Activated T-cell treated with anti-CD3 and anti-CD28 coated beads for 4 hours (primary cell): ENCODE measurements around the gene WDR59.
"Not testable (repeated sequence)": the region's sequence is repeated elsewhere in the genome, so short reads cannot be mapped to it uniquely, and the experiment has no call there.

Experiments used
- DNase-seq: peaks from one replicate; pipeline ENCODE4 v3.0.0-alpha.2; 2020

WDR59 gene

GRCh38 chr16:74954763-74955162 is 30.2 kb downstream of the WDR59 start:
- no peak for DNase-seq

- DNase-seq: no peak
Observed at GRCh38 chr16:74951681-74952080, 33.2 kb downstream of the WDR59 start.

GRCh38 chr16:74951206-74951605 is 33.7 kb downstream of the WDR59 start:
- no peak for DNase-seq

GRCh38 chr16:74950511-74950910 is 34.4 kb downstream of the WDR59 start:
- no peak for DNase-seq

GRCh38 chr16:74949309-74949708 is 35.6 kb downstream of the WDR59 start:
- no peak for DNase-seq

- no peak for DNase-seq
Observed at GRCh38 chr16:74944466-74944865, 40.5 kb downstream of the WDR59 start.

- DNase-seq: no peak
Observed at GRCh38 chr16:74942977-74943918, 41.7 kb downstream of the WDR59 start.

GRCh38 chr16:74942566-74942965 is 42.4 kb downstream of the WDR59 start:
- DNase-seq: no peak

GRCh38 chr16:74939688-74940087 is 45.2 kb downstream of the WDR59 start:
- DNase-seq: no peak

GRCh38 chr16:74936902-74937560 is 47.9 kb downstream of the WDR59 start:
- no peak for DNase-seq

GRCh38 chr16:74931445-74931844 is 53.5 kb downstream of the WDR59 start:
- DNase-seq: no peak

- DNase-seq: no peak
Observed at GRCh38 chr16:74929636-74930035, 55.3 kb downstream of the WDR59 start.

- no peak for DNase-seq
Observed at GRCh38 chr16:74926805-74927204, 58.1 kb downstream of the WDR59 start.

- no peak for DNase-seq
Observed at GRCh38 chr16:74923766-74924460, 61.0 kb downstream of the WDR59 start.

GRCh38 chr16:74922150-74923138 is 62.5 kb downstream of the WDR59 start:
- DNase-seq: no peak

- DNase-seq: no peak
Observed at GRCh38 chr16:74921051-74921450, 63.9 kb downstream of the WDR59 start.

- no peak for DNase-seq
Observed at GRCh38 chr16:74909665-74910064, 75.3 kb downstream of the WDR59 start.

GRCh38 chr16:74908759-74909158 is 76.2 kb downstream of the WDR59 start:
- not testable (repeated sequence) for DNase-seq

GRCh38 chr16:74903901-74904678 is 80.8 kb downstream of the WDR59 start:
- DNase-seq: no peak

- DNase-seq: no peak
Observed at GRCh38 chr16:74903120-74903519, 81.8 kb downstream of the WDR59 start.

GRCh38 chr16:74902161-74902560 is 82.8 kb downstream of the WDR59 start:
- no peak for DNase-seq
